HG02642 (cell line): Measurements from ENCODE around the gene PNMA6E.

Experiments used
- ATAC-seq: cut with Tn5 transposase; IDR thresholded peaks from one replicate; pipeline ENCODE4 v1.9.1; 2021; ENCODE audit warnings: mild to moderate bottlenecking; ENCODE audit not compliant: unreplicated experiment, poor library complexity

PNMA6E gene

GRCh38 chrX:153438532-153438931, 37.4 kb upstream of the PNMA6E start:
- ATAC-seq: no peak

- ATAC-seq: no peak
These were observed 34.7 kb upstream of the PNMA6E start for GRCh38 chrX:153435845-153436244.

DNA sequence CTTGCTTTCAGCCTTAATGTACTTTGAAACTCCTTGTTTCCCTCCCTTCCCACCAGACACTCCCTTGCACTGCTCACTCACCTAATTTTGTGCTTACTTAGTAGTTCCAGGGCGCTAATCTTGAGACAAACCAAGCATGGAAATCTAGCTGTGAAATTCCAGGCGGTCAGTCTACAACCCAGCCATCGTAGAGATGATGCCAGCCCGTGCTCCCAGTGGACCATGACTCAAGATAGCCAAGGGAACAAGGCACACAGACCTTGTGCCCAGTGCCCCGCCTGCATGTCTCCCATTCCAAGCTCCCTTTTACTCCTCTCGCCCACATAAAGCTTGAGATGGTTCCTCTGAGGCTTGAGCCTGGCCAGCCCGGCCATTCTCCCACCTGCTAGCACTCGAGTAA, 33.7 kb upstream of the PNMA6E start:
- ATAC-seq: no peak

DNA sequence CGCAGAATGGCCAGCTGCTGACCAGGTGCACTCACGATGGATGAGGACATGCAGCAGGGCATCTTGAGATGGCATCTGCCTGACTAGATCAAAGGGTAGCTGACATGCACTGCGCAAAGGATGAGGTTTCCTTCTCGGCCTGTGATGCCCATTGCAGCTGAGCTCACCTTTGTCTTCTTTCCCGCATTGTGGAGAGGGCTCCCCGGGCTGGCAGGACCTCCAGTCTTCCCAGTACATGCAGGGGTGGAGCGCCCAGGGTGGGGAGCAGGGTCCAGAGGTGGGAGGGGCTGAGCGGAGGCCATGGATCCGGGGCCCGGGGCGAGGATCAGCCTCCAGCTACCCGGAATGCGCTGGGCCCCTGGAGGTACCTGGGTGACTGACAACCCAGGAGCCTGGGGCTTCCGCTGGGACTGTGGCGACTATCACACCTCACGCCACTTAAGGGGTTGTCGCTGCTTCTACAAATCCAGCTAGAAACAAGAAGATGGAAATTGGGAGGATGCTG, 32.7 kb upstream of the PNMA6E start:
- ATAC-seq: no peak

GRCh38 chrX:153433161-153433680, 32.1 kb upstream of the PNMA6E start:
- no peak for ATAC-seq

DNA sequence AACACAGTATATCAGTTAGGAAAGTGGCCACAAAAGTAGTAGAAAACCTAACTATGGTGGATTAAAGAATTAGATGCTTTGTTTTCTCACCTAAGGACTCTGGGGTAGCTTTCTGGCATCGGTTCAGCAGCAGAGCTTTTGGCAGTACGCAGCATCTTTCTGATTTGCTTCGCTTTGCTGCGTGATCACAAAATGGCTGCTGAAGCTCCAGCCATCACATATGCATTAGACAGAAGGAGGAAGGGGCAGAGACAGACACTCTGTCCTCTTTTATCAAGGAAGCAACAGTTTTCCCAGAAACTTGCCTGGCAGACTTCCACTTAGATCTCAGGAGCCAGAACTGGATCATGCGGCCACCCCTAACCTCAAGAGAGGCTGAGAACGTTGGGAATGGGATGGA, 29.6 kb upstream of the PNMA6E start:
- no peak for ATAC-seq

DNA sequence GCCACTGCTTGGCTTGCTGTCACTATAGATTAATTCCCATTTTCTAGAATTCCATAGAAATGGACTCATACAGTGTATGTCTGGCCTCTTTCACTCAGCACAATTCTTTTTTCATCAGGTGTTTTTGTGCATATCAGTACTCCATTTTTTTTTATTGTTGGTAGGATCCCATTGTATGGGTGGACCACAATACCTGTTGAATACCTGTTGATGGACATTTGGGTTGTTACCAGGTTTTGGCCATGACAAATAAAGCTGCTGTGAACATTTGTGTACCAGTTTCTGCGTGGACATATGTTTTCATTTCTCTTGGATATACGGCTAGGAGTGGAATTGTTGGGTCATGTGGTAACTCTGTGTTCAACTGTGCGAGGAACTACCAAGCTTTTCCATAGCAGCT, 25.1 kb upstream of the PNMA6E start:
- no peak for ATAC-seq

DNA sequence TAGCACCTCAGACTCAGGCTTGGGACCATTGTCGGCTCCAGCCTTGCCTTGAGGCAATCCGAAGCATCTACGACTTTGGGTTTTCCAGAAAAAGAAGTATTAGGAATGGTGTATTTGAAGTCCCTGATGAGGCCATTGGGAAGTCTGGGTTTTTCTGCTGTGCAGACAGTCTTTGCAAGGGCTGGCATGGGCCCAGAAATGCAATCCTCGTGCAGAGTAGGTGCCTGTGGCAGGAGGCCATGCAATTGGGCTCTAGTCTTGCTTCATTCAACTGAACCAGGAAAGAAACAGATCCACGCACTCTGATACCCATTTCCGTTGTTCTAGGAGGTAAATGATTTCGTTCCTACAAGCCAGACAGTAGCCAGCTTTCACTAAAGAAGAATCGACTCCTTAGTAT, 22.5 kb upstream of the PNMA6E start:
- no peak for ATAC-seq

DNA sequence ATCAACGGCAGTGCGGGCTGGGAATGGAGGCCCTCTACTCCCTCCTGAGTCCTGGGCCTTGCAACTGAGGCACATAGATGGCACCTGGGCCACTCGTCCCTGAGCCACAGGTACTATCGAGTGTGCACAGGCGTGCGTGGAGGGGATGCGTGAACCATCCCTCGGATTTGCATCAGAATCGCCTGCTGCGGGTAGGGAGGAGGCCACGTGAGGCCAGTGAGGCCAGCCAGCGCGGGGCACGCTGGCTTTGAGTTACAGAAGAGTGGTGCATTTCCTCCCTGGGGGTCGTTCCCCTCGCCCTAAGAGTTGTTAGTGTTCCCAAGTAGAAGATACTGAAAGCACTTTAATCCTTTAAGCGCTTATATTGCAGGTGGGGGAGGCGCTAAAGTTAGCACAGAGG, 20.7 kb upstream of the PNMA6E start:
- no peak for ATAC-seq

DNA sequence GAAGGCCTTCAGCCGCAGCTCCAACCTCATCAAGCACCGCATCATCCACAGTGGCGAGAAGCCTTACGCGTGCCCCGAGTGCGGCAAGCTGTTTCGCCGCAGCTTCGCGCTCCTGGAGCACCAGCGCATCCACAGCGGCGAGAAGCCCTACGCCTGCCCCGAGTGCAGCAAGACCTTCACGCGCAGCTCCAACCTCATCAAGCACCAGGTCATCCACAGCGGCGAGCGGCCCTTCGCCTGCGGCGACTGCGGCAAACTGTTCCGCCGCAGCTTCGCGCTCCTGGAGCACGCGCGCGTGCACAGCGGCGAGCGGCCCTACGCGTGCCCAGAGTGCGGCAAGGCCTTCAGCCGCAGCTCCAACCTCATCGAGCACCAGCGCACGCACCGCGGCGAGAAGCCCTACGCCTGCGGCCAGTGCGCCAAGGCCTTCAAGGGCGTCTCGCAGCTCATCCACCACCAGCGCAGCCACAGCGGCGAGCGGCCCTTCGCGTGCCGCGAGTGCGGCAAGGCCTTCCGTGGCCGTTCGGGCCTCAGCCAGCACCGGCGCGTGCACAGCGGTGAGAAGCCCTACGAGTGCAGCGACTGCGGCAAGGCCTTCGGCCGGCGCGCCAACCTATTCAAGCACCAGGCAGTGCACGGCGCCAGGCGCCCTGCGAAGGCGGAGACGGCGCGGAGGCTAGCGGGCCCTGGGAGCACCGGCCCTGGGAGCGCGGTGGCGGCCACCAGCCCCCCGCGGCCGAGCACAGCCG, 19.9 kb upstream of the PNMA6E start:
- ATAC-seq: no peak

GRCh38 chrX:153417637-153418036, 16.5 kb upstream of the PNMA6E start:
- no peak for ATAC-seq

DNA sequence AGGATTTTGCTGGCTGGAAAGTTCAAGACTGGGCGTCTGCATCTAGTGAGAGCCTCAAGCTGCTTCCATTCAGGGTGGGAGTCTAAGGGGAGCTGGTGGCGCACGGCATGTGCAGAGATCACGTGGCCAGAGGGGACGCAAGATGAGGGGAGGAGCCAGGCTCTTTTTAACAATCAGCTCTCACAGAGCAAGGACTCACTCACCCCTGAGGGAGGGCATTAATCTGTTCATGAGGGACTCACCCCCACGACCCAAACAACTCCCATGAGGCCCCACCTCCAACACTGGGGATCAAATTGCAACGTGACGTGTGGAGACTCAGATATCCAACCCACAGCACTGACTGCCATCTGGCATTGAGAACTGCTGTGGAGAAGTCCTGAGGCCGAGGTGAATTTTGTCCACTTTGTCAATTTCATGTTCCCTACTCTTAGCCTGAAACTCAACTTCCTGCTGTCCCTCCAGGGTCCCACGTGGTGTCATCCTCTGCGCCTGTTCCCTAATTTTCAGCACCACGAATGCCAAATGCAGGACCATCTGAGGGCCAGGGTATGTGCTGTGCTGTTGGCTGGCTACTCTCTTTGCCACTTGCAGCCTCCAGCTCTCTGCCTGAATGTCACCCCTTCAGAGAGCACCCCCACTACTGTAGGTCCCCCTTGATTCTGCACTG, 15.8 kb upstream of the PNMA6E start:
- ATAC-seq: no peak

GRCh38 chrX:153414856-153415510, 13.8 kb upstream of the PNMA6E start:
- ATAC-seq: no peak

GRCh38 chrX:153413731-153414130, 12.6 kb upstream of the PNMA6E start:
- ATAC-seq: no peak

DNA sequence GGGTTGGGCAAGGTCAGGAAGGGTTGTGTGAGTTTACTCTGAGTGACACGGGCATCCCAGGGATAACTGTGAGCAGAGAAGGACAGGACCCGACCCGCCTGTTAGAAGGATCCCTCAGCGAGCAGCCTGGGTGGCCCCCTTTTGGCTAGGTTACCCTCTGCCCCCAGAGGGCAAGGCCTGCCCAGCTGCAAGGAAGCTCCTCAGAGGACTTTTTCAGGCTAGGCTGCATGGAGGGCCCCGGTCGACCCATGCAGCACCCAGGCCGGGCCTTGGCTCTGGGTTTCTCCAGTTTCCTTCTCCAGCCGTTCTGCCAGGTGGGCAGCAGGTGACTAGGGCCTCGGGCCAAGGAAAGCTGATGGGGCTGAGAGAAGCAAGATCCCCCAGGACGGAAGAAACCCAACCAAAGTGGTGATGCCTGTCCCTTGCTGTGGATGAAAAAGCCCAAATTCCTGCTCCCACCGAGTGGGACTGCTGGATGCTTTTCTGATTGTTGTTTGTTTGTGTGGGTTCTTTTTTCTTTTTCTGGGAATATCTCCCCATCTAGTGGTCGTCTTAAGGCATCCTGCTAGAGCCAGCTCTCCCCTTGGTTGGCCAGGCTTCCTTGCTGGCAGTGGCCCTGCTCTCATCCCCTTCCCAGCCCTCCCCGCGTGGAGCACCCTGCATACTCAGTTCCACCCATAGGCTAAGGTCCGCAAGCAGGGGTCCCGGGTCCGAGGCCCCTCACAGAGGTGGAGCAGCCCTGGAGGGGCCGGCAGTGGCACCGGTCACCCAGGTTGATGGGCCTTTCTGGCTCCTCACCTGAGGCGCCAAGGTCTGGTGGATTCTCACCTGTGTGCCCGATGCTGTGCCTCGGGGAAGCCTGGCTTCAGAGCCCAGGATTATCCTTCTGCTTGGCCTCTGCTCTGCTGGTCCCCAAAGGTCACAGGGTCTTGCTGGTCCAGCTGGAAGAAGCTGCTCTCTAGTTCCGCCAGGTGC, 11.9 kb upstream of the PNMA6E start:
- no peak for ATAC-seq

GRCh38 chrX:153411988-153412574, 10.9 kb upstream of the PNMA6E start:
- no peak for ATAC-seq

DNA sequence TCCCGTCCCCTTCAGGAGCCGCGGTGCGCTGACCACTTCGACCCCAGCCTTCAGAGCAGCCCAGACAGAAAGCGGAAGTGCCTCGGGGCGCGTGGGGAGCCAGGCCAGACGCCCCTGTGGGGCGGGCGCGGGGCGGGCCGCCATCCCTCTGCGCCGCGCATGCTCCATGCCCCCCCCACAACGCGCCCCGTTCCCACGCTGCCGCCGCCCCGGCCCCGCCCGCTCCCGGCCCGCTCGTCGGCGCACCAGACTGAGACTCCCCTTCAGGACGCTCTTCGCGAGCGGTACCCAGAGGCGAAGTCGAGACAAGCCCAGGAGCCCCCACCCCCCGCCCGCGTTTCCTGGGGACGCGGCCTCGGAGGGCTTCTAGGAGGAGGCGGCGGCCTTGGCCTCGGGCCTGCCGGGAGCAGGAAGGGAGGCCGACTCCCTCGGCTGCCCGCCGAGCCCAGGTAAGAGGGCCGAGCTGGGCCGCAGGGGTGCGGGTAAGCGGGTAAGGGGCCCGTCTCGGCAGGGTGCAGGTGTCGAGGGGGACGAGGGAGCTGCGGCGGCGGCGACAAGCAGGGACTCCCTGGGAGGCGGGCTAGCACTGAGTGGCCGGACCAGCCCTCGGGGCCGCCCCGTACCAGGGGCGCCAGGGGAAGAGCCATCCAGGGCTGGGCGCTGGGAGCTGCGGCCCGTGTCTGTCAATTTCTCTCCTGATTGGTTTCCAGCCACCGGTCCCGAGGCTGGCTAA, 10.3 kb upstream of the PNMA6E start, which contains the start of gene ZFP92:
Gene ZFP92 (plus strand): TSS at position 218 of the 733 bp plus-strand sequence. CDS start 6,851 bp downstream, outside the sequence.
- peak; percentile 76 for ATAC-seq

GRCh38 chrX:153410888-153411254, 9.7 kb upstream of the PNMA6E start:
- ATAC-seq: no peak

DNA sequence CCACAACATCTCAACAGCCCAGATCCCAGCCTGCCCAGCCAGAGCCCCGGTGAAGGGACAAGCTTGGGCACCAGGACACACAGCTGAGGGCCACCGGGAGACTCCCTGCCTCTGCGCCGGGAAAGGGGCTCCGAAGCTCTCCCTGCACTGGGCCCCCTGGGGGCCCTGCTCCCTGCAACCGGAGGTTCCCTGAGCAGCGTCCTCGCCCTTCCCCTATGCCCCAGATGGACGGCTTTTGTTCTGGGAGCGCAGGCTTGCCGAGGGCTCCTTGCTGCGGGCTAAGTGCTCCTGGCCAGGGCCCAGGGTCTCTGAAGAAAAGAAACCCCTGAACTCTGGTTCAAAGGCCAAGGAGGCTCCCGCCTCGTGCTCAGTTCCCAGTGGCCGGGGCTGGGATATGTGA, 9.2 kb upstream of the PNMA6E start:
- no peak for ATAC-seq
